ENCODE results near the gene NUAK2.

- TF ChIP-seq POLR2AphosphoS5 (IDR thresholded peaks at IDR 0.05; ENCODE audit: borderline replicate concordance, low read depth, low read length) (no peak), EZH2 (IDR thresholded peaks at IDR 0.05) (no peak)
Observed at GRCh38 chr1:205346956-205347574, 25.5 kb upstream of the NUAK2 start.
